IMR-90 (cell line): ENCODE measurements around the gene TSGA10. TPM values are rescaled to one million over a fixed set of nuclear protein-coding genes. Genes with fewer than 3 reads are reported as not detected.

Experiments used
- ATAC-seq: fragments of 200-7000 bp; cut with Tn5 transposase; 2 replicates; pipeline ENCODE4 v1.9.1; 2020; ENCODE audit warnings: low read depth, mild to moderate bottlenecking, moderate library complexity
- BruUV-seq: library from RNA; stranded (reverse); fragments of 400-500 nt; replicated peaks from 2 replicates; lab custom pipeline; 2021; lab: Mats Ljungman, UMichigan
- CTCF ChIA-PET: fragments of 300-600 bp; formaldehyde crosslinking; extraction: SDS; loops from one replicate; lab custom pipeline; 2021; ENCODE audit warnings: antibody characterized with exemption; lab: Yijun Ruan, JAX
- POLR2A ChIA-PET: fragments of 300-600 bp; sonication (Branson Sonifier 250); formaldehyde crosslinking; loops from one replicate; lab custom pipeline; 2022; ENCODE audit warnings: antibody characterized with exemption; ENCODE audit not compliant: unreplicated experiment; lab: Charles Lee
- DNase-seq: peaks from one replicate; pipeline ENCODE4 v3.0.0; 2013
- H2AFZ ChIP-seq: replicated peaks from 2 replicates; pipeline ENCODE3; 2013; ENCODE audit warnings: low read length, mild to moderate bottlenecking; ENCODE audit not compliant: poor library complexity
- H2AK5ac ChIP-seq: 2 replicates; pipeline ENCODE4 v1.6.1; 2013; ENCODE audit warnings: low read depth, low read length, inconsistent platforms
- H2AK9ac ChIP-seq: replicated peaks from 2 replicates; pipeline ENCODE3; 2013; ENCODE audit warnings: mild to moderate bottlenecking, low read depth, low read length, moderate library complexity; ENCODE audit not compliant: poor library complexity
- H2BK120ac ChIP-seq: 2 replicates; pipeline ENCODE4 v1.6.1; 2013; ENCODE audit warnings: low read depth, low read length, inconsistent platforms
- H2BK15ac ChIP-seq: 3 replicates; pipeline ENCODE4 v1.6.1; 2013; ENCODE audit warnings: low read depth, low read length, inconsistent platforms
- H2BK20ac ChIP-seq: 2 replicates; pipeline ENCODE4 v1.6.1; 2013; ENCODE audit warnings: low read depth, mild to moderate bottlenecking, inconsistent platforms, low read length, moderate library complexity
- H2BK5ac ChIP-seq: 2 replicates; pipeline ENCODE4 v1.6.1; 2013; ENCODE audit warnings: mild to moderate bottlenecking, low read depth, low read length, inconsistent platforms; ENCODE audit not compliant: poor library complexity, severe bottlenecking
- H3K14ac ChIP-seq: replicated peaks from 2 replicates; pipeline ENCODE4 v1.6.1; 2013; ENCODE audit warnings: low read depth, low read length, inconsistent platforms
- H3K18ac ChIP-seq: 2 replicates; pipeline ENCODE4 v1.6.1; 2013; ENCODE audit warnings: low read depth, low read length, control low read depth
- H3K23ac ChIP-seq: 2 replicates; pipeline ENCODE4 v1.6.1; 2013; ENCODE audit warnings: low read depth, low read length, inconsistent platforms
- H3K27ac ChIP-seq: 2 replicates; pipeline ENCODE4 v1.5.1; 2013; ENCODE audit warnings: mild to moderate bottlenecking, control low read depth, low read length; ENCODE audit not compliant: insufficient read depth
- H3K27me3 ChIP-seq: 2 replicates; pipeline ENCODE4 v1.6.1; 2013; ENCODE audit warnings: low read length; ENCODE audit not compliant: control insufficient read depth, insufficient read depth
- H3K36me3 ChIP-seq: 2 replicates; pipeline ENCODE4 v1.6.1; 2013; ENCODE audit warnings: low read length, mixed read lengths; ENCODE audit not compliant: control insufficient read depth, insufficient read depth
- H3K4ac ChIP-seq: 2 replicates; pipeline ENCODE4 v1.6.1; 2013; ENCODE audit warnings: low read depth, low read length, inconsistent platforms
- H3K4me1 ChIP-seq: 2 replicates; pipeline ENCODE4 v1.6.1; 2013; ENCODE audit warnings: low read length, mixed read lengths; ENCODE audit not compliant: control insufficient read depth, insufficient read depth
- H3K4me2 ChIP-seq: 2 replicates; pipeline ENCODE4 v1.6.1; 2013; ENCODE audit warnings: low read depth, mild to moderate bottlenecking, control low read depth, low read length, moderate library complexity
- H3K4me3 ChIP-seq: 2 replicates; pipeline ENCODE4 v1.5.1; 2013; ENCODE audit warnings: low read depth, mild to moderate bottlenecking, control low read depth, low read length, moderate library complexity; ENCODE audit not compliant: insufficient read depth
- H3K56ac ChIP-seq: 2 replicates; pipeline ENCODE4 v1.6.1; 2013; ENCODE audit warnings: low read length, inconsistent platforms; ENCODE audit not compliant: insufficient read depth; ENCODE audit errors: extremely low read depth
- H3K79me1 ChIP-seq, 2 experiments: 2 replicates each; pipeline ENCODE4 v1.6.1; 2013; ENCODE audit warnings: low read length in 2 of 2, inconsistent platforms in 1 of 2, low read depth in 1 of 2
- H3K9ac ChIP-seq: 2 replicates; pipeline ENCODE4 v1.6.1; 2013; ENCODE audit warnings: low read depth, low read length, control low read depth
- H3K9me1 ChIP-seq: 2 replicates; pipeline ENCODE4 v1.6.1; 2013; ENCODE audit warnings: low read length, inconsistent platforms; ENCODE audit not compliant: insufficient read depth
- H3K9me3 ChIP-seq: 2 replicates; pipeline ENCODE4 v1.6.1; 2013; ENCODE audit warnings: low read length; ENCODE audit not compliant: control insufficient read depth, insufficient read depth
- H4K20me1 ChIP-seq: 2 replicates; pipeline ENCODE4 v1.6.1; 2013; ENCODE audit warnings: low read length, inconsistent platforms; ENCODE audit not compliant: insufficient read depth
- H4K5ac ChIP-seq: 2 replicates; pipeline ENCODE4 v1.6.1; 2013; ENCODE audit warnings: mild to moderate bottlenecking, low read depth, low read length, control low read depth
- H4K8ac ChIP-seq, 2 experiments: 2 replicates each; pipeline ENCODE4 v1.6.1; 2013; ENCODE audit warnings: low read depth in 2 of 2, low read length in 2 of 2, control low read depth in 1 of 2, inconsistent platforms in 1 of 2
- H4K91ac ChIP-seq: 2 replicates; pipeline ENCODE4 v1.6.1; 2013; ENCODE audit warnings: low read depth, low read length, inconsistent platforms; ENCODE audit not compliant: insufficient read depth
- ELK1 ChIP-seq: fragments of 150-350 bp; IDR thresholded peaks from 2 replicates; pipeline ENCODE4 v1.6.1; 2016; ENCODE audit warnings: low read depth, mild to moderate bottlenecking, low read length, moderate library complexity, borderline replicate concordance
- WGBS, 2 experiments: methylation state at CpG; one replicate each; pipeline versions ENCODE4 v1.1.5 to v1.1.7; 2013; ENCODE audit warnings: missing lambda C conversion rate in 2 of 2; ENCODE audit not compliant: insufficient read length in 1 of 2; ENCODE audit errors: extremely low coverage in 2 of 2; 5-methylcytosine and 5-hydroxymethylcytosine counted together
- dilution Hi-C: fragments of 300-500 bp; cut with HindIII; formaldehyde crosslinking; loops from one replicate; pipeline ENCODE4 v1.14.3; 2018; ENCODE audit warnings: low sequenced_read_pairs; ENCODE audit not compliant: unreplicated experiment
- in situ Hi-C: fragments of 300-500 bp; cut with MboI; formaldehyde crosslinking; loops from 3 replicates; pipeline ENCODE4 v1.14.3; 2019; ENCODE audit warnings: low sequenced_read_pairs, inconsistent platforms, mixed read lengths
- intact Hi-C: fragments of 100-400 bp; cut with micrococcal nuclease; formaldehyde crosslinking; loops from 2 replicates; pipeline ENCODE4 v1.10.0; 2022
- polyA plus RNA-seq, 3 experiments: library from polyadenylated mRNA; depleted of rRNA; stranded (reverse); fragments of >200 nt; gene quantifications; 2 replicates each; pipeline ENCODE4 v1.2.3, GENCODE V29; 2012; ENCODE audit warnings: low replicate concordance in 1 of 3
- total RNA-seq: library from RNA; depleted of rRNA; stranded (reverse); fragments of >200 nt; gene quantifications from 2 replicates; pipeline ENCODE4 v1.2.3, GENCODE V29; 2012

TSGA10 gene
- total and polyA plus RNA-seq, 2 of the 4 experiments (the other 2 are of a cell fraction) = 0.32 to 0.54 TPM

GRCh38 chr2:99111236-99111635 lies 43.5 kb downstream of the TSGA10 start:
- no peaks in the 10 kb centered on the region for H4K20me1 ChIP-seq
- H3K27me3 ChIP-seq = no peaks in the 10 kb centered on the region; the same call in 1 of the 2 replicates
- no peak overlapping the region for H4K5ac ChIP-seq
- no TSS peak for BruUV-seq
- H2BK120ac ChIP-seq = no peak overlapping the region
- TF ChIP-seq ELK1 = no peak
- in situ Hi-C loops (no loop called here), dilution Hi-C loops (no loop called here), intact Hi-C loops (no loop called here)
- H4K8ac ChIP-seq = no peak overlapping the region
- ATAC-seq (no peak), DNase-seq (no peak)
- no CpG with 5 or more reads among the region's 2 CpGs for WGBS, 2 experiments
- no peak overlapping the region for H3K9ac ChIP-seq
- no peak overlapping the region for H2AFZ ChIP-seq
- no peak overlapping the region for H3K18ac ChIP-seq
- H2BK5ac ChIP-seq = no peak overlapping the region
- no peak overlapping the region for H4K91ac ChIP-seq
- H3K4ac ChIP-seq = no peak overlapping the region
- no peak overlapping the region for H3K27ac ChIP-seq
- no peak overlapping the region for H3K23ac ChIP-seq
- H3K9me3 ChIP-seq = no peaks in the 10 kb centered on the region
- H3K36me3 ChIP-seq = no peaks in the 10 kb centered on the region
- no peak overlapping the region for H2BK15ac ChIP-seq
- no peak overlapping the region for H3K56ac ChIP-seq
- H2AK5ac ChIP-seq = no peak overlapping the region
- no peaks in the 10 kb centered on the region for H3K79me1 ChIP-seq
- no peak overlapping the region for H2BK20ac ChIP-seq
- H3K14ac ChIP-seq = no peak overlapping the region
- H3K4me3 ChIP-seq = no peak overlapping the region
- ChIA-PET CTCF (no interaction called here), POLR2A (no interaction called here)
- H3K4me1 ChIP-seq = no peaks in the 10 kb centered on the region
- H3K9me1 ChIP-seq = no peaks in the 10 kb centered on the region
- H2AK9ac ChIP-seq = no peak overlapping the region
- H3K4me2 ChIP-seq = no peak overlapping the region
